ENCODE measurements around the gene SSH3. TPM values are rescaled to one million over a fixed set of nuclear protein-coding genes. Genes with fewer than 3 reads are reported as not detected.

The SSH3 gene
- total and polyA plus RNA-seq, 2 of the 8 experiments (the other 6 are each of a cell fraction or from before 2014, with no cell fraction given), result 16.9 to 19.8 TPM

DNA sequence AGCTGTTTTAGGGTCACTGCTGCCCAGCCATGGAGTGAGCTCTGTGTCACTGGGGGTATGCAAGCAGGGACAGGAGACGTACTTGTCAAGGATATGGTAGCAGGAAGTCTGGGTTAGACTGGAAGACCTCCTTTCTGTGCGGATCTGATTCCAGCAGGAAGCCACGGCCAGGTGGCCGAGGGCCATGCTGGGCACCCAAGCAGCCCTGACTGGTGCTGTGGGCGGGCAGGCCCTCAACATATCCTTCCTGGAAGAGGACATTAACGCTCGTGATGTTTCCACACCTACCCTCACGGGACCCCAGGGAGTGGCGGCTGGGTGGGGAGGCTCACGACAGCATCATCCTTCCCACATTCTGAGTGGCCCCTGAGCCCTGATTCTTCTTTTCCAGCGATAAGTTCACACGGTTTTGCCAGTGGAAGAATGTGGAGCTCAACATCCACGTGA lies 23.0 kb upstream of the SSH3 start:
- peaks cover 6% of the 10 kb centered on the region; the same call in 1 of the 2 replicates for H3K79me1 ChIP-seq (ENCODE audit: low read depth, low read length)
- no peak overlapping the region for H3K23ac ChIP-seq (ENCODE audit: insufficient read length)
- no peak overlapping the region for H3K14ac ChIP-seq (ENCODE audit: insufficient read length)
- H3K36me3 ChIP-seq (ENCODE audit: control insufficient read depth in 2 of 4, insufficient read depth in 4 of 4, low read length in 3 of 4), result peaks cover 12 to 47% (median 37%) of the 10 kb centered on the region in 4 experiments
- H2BK15ac ChIP-seq (ENCODE audit: low read length), result no peak overlapping the region
- no peak overlapping the region; the same call in 1 of the 2 replicates for H4K8ac ChIP-seq (ENCODE audit: extremely low read depth, insufficient read depth, low read length)
- H3K4me3 ChIP-seq (ENCODE audit: extremely low read depth in 1 of 4, insufficient read depth in 2 of 4, low read depth in 3 of 4, low read length in 4 of 4), result no peak overlapping the region
- no peak overlapping the region for H3K4me2 ChIP-seq (ENCODE audit: insufficient read depth in 1 of 2, low read depth in 2 of 2, low read length in 2 of 2)
- DNase-seq (ENCODE audit: low read depth in 1 of 2, low spot score in 2 of 2) (no peak), FAIRE-seq (no peak)
- peaks cover 0 to 6% of the 10 kb centered on the region in 2 experiments; a peak in 1 of 4 replicates for H3K79me2 ChIP-seq (ENCODE audit: control insufficient read depth in 1 of 2, insufficient read depth in 2 of 2, low read length in 2 of 2)
- no peak overlapping the region for H3K18ac ChIP-seq (ENCODE audit: extremely low read depth, low read length)
- H2BK5ac ChIP-seq (ENCODE audit: low read depth, low read length), result no peak overlapping the region
- ChIA-PET POLR2A (ENCODE audit: partially characterized antibody) (interaction anchor here (1.2 kb wide), 1 partner anchor 13 kb away, joined by 4 read pairs; the partner anchor contains the start of gene GRK2), CTCF (ENCODE audit: partially characterized antibody) (interaction anchor here (1.7 to 3.7 kb wide), 3 partner anchors 8 to 34 kb away, joined by 4 to 27 read pairs (median 19); partner anchors contain the start of gene ANKRD13D)
- no peak overlapping the region for H4K91ac ChIP-seq (replicated peaks; ENCODE audit: insufficient read length, low read length)
- H2AFZ ChIP-seq (ENCODE audit: low read length), result no peak overlapping the region
- H3K23me2 ChIP-seq (ENCODE audit: low read depth, low read length), result no peaks in the 10 kb centered on the region; the same call in 1 of the 2 replicates
- H3K9me3 ChIP-seq (ENCODE audit: insufficient read depth in 2 of 2, low read depth in 1 of 2, low read length in 1 of 2), result no peaks in the 10 kb centered on the region
- no peak overlapping the region for H2AK5ac ChIP-seq (ENCODE audit: low read depth, low read length)
- no peak overlapping the region for H2BK120ac ChIP-seq (replicated peaks; ENCODE audit: low read depth, low read length)
- H4K5ac ChIP-seq (ENCODE audit: insufficient read length, low read depth, low read length), result no peak overlapping the region
- H3K27me3 ChIP-seq (replicated peaks in 1 of 4; ENCODE audit: control insufficient read depth in 3 of 4, extremely low read depth in 1 of 4, insufficient read depth in 3 of 4, low read length in 3 of 4), result no peaks in the 10 kb centered on the region
- H3K9ac ChIP-seq (replicated peaks in 1 of 4; ENCODE audit: extremely low read depth in 1 of 4, low read depth in 3 of 4, low read length in 3 of 4), result no peak overlapping the region
- no peak overlapping the region for H3K56ac ChIP-seq (replicated peaks; ENCODE audit: insufficient read length, low read depth, low read length)
- H3K27ac ChIP-seq (ENCODE audit: low read depth, low read length), result no peak overlapping the region
- no peak overlapping the region for H2BK20ac ChIP-seq (ENCODE audit: low read length)
- H4K20me1 ChIP-seq (replicated peaks in 1 of 2; ENCODE audit: control insufficient read depth in 1 of 2, insufficient read depth in 2 of 2, low read length in 2 of 2), result peaks cover 0 to 7% of the 10 kb centered on the region in 2 experiments
- peaks cover 0 to 24% (median 15%) of the 10 kb centered on the region in 4 experiments; a peak in 6 of 7 replicates for H3K4me1 ChIP-seq (replicated peaks in 1 of 4; ENCODE audit: control insufficient read depth in 3 of 4, insufficient read depth in 4 of 4, low read length in 3 of 4)
- WGBS, 2 experiments (ENCODE audit: extremely low coverage in 1 of 2, insufficient coverage in 1 of 2, insufficient read length in 1 of 2, insufficient replicate concordance in 2 of 2, low coverage in 1 of 2, low lambda C conversion rate in 2 of 2, missing lambda C conversion rate in 1 of 2), result 90% methylated on average over 13 of the region's 13 CpGs; no CpG with 5 or more reads in 1 of the 2 experiments
- H2BK12ac ChIP-seq (ENCODE audit: low read depth, low read length), result no peak overlapping the region
- no peak overlapping the region for H3K4ac ChIP-seq (replicated peaks; ENCODE audit: insufficient read length, low read depth, low read length)
- TF ChIP-seq, protein P1, sequence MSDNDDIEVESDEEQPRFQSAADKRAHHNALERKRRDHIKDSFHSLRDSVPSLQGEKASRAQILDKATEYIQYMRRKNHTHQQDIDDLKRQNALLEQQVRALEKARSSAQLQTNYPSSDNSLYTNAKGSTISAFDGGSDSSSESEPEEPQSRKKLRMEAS (IDR thresholded peaks at IDR 0.05), result no peak
- TF ChIP-seq ZNF274 (IDR thresholded peaks at IDR 0.05; ENCODE audit: borderline replicate concordance, extremely low read depth, low read length) (no peak), SAP30 (IDR thresholded peaks at IDR 0.05; ENCODE audit: insufficient read depth, insufficient replicate concordance, low read length) (no peak), SP4 (IDR thresholded peaks at IDR 0.05; ENCODE audit: low read length) (no peak), JUND (IDR thresholded peaks at IDR 0.05; ENCODE audit: low read length) (no peak), HDAC6 (IDR thresholded peaks at IDR 0.05; ENCODE audit: low read depth, low read length) (no peak), FOSL1 (IDR thresholded peaks at IDR 0.05; ENCODE audit: insufficient read depth, low read depth, low read length) (no peak), BCL11A (IDR thresholded peaks at IDR 0.05; ENCODE audit: low read depth in 2 of 2, low read length in 2 of 2) (no peak), KDM1A (IDR thresholded peaks at IDR 0.05; ENCODE audit: borderline replicate concordance, low read length) (no peak), ASH2L (IDR thresholded peaks at IDR 0.05; ENCODE audit: low read length) (no peak), RFX5 (IDR thresholded peaks at IDR 0.05; ENCODE audit: borderline replicate concordance, low read depth, low read length) (no peak)
- TF ChIP-seq, protein P2, sequence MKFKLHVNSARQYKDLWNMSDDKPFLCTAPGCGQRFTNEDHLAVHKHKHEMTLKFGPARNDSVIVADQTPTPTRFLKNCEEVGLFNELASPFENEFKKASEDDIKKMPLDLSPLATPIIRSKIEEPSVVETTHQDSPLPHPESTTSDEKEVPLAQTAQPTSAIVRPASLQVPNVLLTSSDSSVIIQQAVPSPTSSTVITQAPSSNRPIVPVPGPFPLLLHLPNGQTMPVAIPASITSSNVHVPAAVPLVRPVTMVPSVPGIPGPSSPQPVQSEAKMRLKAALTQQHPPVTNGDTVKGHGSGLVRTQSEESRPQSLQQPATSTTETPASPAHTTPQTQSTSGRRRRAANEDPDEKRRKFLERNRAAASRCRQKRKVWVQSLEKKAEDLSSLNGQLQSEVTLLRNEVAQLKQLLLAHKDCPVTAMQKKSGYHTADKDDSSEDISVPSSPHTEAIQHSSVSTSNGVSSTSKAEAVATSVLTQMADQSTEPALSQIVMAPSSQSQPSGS (IDR thresholded peaks at IDR 0.05; ENCODE audit: low read length), result no peak
